GM12874 (cell line): Measurements from ENCODE around the gene TNS3.

Experiments used
- TF ChIP-seq, protein P1 (sequence below): IDR thresholded peaks from 2 replicates; pipeline ENCODE4 v1.5.1; 2011; ENCODE audit warnings: low read depth, mild to moderate bottlenecking, control low read depth, low read length, moderate library complexity; ENCODE audit not compliant: insufficient read depth

Gene TNS3

DNA sequence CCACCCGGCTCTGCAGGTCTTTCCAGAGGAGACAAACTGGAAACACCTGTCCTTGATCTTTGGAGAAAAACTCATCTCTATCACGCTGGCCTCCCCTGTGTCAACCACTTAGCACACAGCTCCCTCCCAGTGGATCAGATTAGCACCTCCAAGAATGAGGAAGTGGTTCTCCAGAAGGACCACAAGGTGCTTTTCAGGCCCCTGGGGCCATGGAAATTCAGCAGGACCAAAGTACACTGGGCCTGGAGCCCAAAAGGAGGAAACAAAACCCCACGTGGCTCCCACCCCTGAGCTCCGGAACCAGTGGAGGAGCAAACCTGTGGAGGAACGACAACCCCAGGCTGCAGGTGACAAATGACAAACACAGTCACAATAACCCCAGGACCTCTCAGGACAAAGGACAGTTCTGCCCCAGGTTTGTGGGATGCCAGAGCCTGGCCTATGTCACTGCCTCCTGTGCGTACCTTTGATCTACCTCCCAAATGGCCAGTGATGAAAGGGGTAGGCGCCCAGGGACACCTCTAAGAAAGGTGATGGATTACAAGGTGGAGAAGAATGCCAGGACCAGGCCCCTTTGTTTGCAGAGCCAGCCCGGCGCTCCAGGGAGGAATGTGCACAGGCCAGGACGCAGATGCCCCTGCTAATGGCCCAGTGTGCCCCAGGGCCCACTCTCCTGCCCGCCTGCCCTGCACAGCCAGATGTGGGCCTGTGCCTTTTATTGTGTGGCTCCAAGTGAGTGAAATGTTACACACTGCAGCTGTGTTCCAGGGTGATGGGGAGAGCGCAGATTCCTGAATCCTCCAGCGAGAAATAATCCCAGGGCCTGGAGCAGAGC is 5.7 kb downstream of the TNS3 start:
- TF ChIP-seq, protein P1, sequence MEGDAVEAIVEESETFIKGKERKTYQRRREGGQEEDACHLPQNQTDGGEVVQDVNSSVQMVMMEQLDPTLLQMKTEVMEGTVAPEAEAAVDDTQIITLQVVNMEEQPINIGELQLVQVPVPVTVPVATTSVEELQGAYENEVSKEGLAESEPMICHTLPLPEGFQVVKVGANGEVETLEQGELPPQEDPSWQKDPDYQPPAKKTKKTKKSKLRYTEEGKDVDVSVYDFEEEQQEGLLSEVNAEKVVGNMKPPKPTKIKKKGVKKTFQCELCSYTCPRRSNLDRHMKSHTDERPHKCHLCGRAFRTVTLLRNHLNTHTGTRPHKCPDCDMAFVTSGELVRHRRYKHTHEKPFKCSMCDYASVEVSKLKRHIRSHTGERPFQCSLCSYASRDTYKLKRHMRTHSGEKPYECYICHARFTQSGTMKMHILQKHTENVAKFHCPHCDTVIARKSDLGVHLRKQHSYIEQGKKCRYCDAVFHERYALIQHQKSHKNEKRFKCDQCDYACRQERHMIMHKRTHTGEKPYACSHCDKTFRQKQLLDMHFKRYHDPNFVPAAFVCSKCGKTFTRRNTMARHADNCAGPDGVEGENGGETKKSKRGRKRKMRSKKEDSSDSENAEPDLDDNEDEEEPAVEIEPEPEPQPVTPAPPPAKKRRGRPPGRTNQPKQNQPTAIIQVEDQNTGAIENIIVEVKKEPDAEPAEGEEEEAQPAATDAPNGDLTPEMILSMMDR, result no peak

DNA sequence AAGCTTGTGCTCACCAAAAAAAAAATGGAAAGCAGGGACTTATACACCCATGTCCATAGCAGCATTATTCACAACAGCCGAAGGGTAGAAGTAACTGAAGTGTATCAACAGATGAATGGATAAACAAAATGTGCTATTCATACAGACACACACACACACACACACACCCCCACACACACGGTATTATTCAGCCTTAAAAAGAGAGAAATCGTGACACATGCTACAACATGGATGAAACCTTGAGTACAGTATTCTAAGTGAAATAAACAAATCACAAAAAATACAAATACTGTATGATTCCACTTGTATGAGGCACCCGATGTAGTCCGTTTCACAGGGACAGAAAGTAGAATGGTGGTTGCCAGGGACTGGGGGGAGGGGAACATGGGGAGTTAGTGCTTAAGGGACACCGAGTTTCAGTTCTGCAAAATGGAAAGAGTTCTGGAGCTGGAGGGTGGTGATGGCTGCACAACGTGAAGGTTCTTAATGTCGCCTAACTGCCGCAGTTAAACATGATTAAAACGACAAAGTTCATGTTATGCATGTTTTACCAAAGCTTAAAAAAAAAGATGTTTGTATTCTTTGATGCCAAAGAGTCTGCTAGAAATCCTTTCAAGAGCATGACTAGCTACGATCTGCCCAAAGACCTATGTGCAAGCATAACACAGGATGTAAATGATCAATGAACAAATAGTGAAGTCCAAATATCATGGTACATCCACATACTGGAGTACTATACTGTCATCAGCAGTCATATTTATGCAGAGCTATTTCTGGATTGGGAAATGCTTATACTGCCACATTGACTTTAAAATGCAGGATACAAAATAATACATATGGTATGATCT is 7.2 kb downstream of the TNS3 start:
- TF ChIP-seq, protein P1, result no peak

DNA sequence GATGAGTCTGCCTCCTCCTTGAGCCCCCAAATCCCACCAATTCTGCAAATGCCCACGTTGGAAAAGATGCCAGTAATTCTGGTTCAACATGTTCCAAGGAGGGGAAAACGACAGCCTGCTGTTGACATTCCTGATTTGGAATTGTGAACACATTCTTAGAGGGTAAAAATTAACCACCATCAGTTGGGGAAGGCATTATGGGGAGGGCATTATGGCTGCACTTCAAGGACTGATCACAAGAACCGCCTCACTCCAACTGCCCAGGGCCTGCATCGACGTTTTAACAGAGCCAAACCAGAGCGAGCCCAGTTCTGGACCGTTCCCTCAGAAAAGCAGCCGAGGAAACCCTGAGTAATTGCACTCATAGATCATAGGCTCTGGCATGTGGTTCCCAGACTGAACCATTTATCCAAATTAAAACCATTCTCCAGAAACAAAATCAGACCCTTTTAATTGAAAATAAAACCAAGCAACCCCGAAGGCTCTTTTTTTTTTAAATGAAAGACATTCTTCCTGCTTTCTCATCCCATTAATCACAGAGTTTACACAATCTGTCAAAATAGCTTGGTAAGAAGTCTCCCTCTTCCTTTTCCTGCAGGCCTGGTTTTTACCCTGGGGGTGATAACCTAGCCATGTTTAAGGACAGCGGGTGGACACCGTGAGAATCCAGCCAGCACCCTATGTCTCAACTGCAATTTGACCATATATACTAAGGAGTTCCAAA is 8.0 kb downstream of the TNS3 start:
- TF ChIP-seq, protein P1, result no peak

DNA sequence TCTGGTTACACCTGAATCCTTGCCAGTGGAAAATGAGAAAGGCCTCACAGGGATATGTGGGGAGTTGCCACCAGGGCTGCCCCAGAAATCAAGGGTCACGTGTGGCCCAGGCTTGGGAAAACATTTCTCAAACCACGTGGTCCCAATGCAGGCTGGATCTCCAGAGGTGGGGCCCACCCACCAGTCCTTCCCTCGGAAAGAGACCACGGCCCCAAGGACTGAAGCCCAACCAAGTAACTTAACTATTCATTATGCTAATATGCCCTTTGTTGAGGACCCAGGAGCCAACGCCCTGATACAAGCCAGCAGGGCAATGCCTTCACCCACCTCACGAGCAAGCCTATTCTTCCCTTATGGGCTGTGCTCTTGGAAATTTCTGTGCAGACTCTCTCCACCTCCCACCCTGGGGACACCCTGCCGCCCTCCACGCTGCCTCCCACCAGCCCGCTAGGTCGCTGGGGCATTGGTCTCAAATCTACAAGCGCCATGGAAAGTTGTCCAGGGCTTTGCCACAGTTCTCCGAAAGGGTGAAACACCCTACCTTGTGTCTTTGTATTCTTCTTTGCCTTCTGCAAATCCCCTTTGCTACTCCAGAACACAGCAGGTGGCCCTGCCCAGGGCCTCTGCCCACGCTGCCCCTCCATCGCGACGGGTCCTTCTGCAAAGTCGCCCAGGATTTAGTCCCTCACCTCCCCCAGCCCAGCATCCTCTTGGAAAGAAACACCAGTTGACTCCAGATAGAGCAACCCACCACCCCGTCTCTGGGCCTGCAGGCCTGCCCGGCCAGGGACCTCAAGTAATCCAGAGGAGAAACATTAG is 8.8 kb downstream of the TNS3 start:
- TF ChIP-seq, protein P1, result no peak

DNA sequence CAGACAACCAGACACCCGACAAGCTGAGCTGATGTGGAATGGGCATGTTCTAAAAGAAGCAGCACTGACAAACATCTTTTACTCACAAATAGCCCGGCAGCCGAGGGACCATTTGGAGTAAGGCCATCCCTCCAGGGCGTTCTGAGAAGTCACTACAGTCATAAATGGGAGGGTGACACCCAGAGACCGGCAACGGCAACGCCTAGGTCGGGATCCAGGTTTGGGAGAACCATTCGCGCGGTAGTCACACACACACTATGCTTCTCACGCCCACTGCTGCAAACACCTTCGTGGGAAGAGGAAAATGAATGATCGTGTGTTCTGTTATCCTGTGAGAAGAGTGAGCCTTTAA is 9.8 kb downstream of the TNS3 start:
- TF ChIP-seq, protein P1, result no peak

DNA sequence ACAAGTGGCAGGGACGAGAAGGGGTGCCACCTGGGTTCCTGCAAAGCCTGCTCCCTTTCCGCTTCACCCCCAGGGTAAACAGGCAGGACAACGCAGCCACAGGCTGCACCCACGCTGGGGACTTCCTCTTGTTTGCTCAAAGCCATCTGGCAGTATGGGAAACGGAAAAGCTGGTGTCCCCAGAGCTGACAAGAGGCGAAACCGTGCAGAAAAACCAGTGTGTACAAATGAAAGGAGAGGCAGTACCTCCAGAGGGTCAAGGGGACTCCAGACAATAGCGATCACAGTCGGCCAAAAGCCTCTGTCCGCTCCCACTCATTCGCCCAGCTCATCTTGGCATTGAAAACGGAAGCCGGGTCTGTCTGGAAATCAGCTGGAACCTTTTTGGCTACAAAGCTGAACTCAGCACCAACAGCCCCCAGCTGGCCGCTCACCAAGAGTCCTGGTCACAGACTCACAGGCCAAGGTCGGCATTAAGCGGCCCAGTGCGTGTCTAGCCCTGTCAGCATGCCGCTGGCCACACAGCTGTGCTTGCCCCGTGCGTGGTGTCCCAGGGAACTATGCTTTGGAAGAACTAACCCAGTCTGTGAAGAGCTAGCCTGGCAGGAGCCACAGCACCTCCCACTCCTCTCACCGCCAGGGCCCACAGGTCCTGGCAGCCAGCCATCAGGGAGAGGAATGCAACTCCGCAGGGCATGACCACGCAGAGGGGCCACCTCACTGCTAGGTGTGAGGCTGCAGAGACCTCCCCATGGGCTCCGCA is 10.4 kb downstream of the TNS3 start:
- TF ChIP-seq, protein P1, result no peak
